Adrenal gland (tissue), 12 donors: ENCODE results near the gene PRIM2. TPM values are rescaled to one million over a fixed set of nuclear protein-coding genes. Genes with fewer than 3 reads are reported as not detected.

Source experiments
- DNase-seq, 7 donors: peaks; one replicate each; pipeline ENCODE4 v3.0.0-alpha.2; 2019 to 2020
- H3K27ac ChIP-seq, 5 donors: fragments of 200-600 bp; sonication (generic) in 4 of 5; 1 replicate in 3 of 5; 2 replicates in 2 of 5; pipeline versions ENCODE4 v1.5.1 to v1.8.0; 2016 to 2020; ENCODE audit warnings: mild to moderate bottlenecking in 1 of 5
- H3K27me3 ChIP-seq: fragments of 200-600 bp; 2 replicates; pipeline ENCODE4 v1.8.0; 2021
- H3K36me3 ChIP-seq, 2 donors: fragments of 200-600 bp; replicated peaks in 1 of 2; 1 replicate in 1 of 2; 2 replicates in 1 of 2; pipeline versions ENCODE4 v1.5.1 to v1.8.0; 2018 to 2022
- H3K4me1 ChIP-seq, 2 donors: fragments of 200-600 bp; replicated peaks in 1 of 2; 1 replicate in 1 of 2; 2 replicates in 1 of 2; pipeline versions ENCODE4 v1.5.1 to v1.8.0; 2018 to 2021
- H3K4me3 ChIP-seq, 4 donors: fragments of 200-600 bp; sonication (generic) in 3 of 4; one replicate each; pipeline ENCODE4 v1.5.1; 2016 to 2018
- H3K9me3 ChIP-seq, 3 donors: fragments of 200-600 bp; sonication (generic) in 1 of 3; replicated peaks in 1 of 3; 1 replicate in 2 of 3; 2 replicates in 1 of 3; pipeline versions ENCODE4 v1.5.1 to v1.8.0; 2016 to 2021
- POLR2A ChIP-seq, 2 donors: fragments of 450-650 bp; IDR thresholded peaks; one replicate each; pipeline ENCODE4 v1.6.1; 2017; ENCODE audit warnings: antibody characterized with exemption in 2 of 2, mild to moderate bottlenecking in 2 of 2, moderate library complexity in 1 of 2
- WGBS, 4 donors: extraction: QIAGEN DNeasy Blood & Tissue Kit in 2 of 4; methylation state at CpG; one replicate each; pipeline versions ENCODE4 v1.1.5 to v1.1.7; 2013 to 2017; 5-methylcytosine and 5-hydroxymethylcytosine counted together
- intact Hi-C, 2 donors: fragments of 100-400 bp; cut with DNase I; formaldehyde crosslinking; loops; one replicate each; pipeline versions ENCODE4 v1.14.1 to v1.15.0; 2022 to 2023
- polyA plus RNA-seq, 3 donors: library from polyadenylated mRNA; stranded (reverse); fragments of 200-250 nt in 2 of 3; fragments of 350-450 nt in 1 of 3; fragmentation: Illumina TruSeq in 1 of 3; extraction: RNeasy Lipid Tissue Mini Kit (QIAGEN cat#74804) in 1 of 3; gene quantifications; one replicate each; pipeline ENCODE4 v1.2.3, GENCODE V29; 2013 to 2014
- total RNA-seq, 9 donors: library from RNA; depleted of rRNA in 4 of 9; stranded (reverse); fragments of >200 nt in 4 of 9; fragments of 120-200 nt in 1 of 9; fragmentation: NEBNext Ultra II Directional in 1 of 9; extraction: Animal tissue kit (Norgen Biotek cat#: 25700) in 1 of 9; gene quantifications; one replicate each; pipeline versions ENCODE4 v1.1.0 to v1.2.4, GENCODE V29; 2013 to 2023
- TF ChIP-seq, protein P1 (sequence below), 6 experiments: fragments of 450-650 bp in 4 of 6; fragments of 200-600 bp in 2 of 6; sonication (generic) in 1 of 6; IDR thresholded peaks; 1 replicate in 5 of 6; 2 replicates in 1 of 6; pipeline versions ENCODE4 v1.5.1 to v1.8.0; 2016 to 2021; ENCODE audit warnings: antibody characterized with exemption in 6 of 6, mild to moderate bottlenecking in 2 of 6, moderate library complexity in 1 of 6
- donor health status: healthy with polysubstance abuse.
- donor health status: Bipolar disorder and iron deficiency.
- donor health status: DM: yes; HTN: yes; CAD: no.
- donor health status: DM: no; HTN: no; CAD: no.
- donor health status: DM: no; HTN: no; CAD: no.
- donor health status: DM: yes; HTN: yes; CAD: no.

PRIM2 gene
- total and polyA plus RNA-seq, 12 donors = 2.4 to 15.8 (median 5.9) TPM

DNA sequence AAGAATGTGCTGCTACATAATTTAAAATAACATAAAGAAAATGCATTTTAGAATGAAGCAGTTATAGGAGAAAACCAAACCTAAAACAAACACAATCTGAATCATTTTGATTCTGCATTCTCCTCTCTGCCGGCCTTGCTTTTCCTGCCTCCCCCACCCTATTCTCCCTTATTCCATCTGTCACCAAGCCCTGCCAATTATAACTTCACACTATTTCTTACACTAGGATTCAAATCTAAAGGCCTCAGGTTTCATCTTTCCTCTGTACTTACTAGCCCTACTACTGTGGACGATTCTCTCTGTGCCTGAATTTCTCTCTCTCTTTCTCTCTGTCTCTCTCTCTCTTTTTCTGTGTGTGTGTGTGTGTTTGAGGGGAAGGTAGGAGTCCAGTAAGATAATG lies 18.7 kb upstream of the PRIM2 start:
- no peak overlapping the region for H3K27ac ChIP-seq
- no peak for TF ChIP-seq POLR2A (IDR thresholded peaks at IDR 0.05)
- TF ChIP-seq, protein P1, sequence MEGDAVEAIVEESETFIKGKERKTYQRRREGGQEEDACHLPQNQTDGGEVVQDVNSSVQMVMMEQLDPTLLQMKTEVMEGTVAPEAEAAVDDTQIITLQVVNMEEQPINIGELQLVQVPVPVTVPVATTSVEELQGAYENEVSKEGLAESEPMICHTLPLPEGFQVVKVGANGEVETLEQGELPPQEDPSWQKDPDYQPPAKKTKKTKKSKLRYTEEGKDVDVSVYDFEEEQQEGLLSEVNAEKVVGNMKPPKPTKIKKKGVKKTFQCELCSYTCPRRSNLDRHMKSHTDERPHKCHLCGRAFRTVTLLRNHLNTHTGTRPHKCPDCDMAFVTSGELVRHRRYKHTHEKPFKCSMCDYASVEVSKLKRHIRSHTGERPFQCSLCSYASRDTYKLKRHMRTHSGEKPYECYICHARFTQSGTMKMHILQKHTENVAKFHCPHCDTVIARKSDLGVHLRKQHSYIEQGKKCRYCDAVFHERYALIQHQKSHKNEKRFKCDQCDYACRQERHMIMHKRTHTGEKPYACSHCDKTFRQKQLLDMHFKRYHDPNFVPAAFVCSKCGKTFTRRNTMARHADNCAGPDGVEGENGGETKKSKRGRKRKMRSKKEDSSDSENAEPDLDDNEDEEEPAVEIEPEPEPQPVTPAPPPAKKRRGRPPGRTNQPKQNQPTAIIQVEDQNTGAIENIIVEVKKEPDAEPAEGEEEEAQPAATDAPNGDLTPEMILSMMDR (IDR thresholded peaks at IDR 0.05) = no peak
- no peak overlapping the region for H3K4me3 ChIP-seq
- no peak for DNase-seq
- intact Hi-C loops = no loop called here
- no peaks in the 10 kb centered on the region for H3K9me3 ChIP-seq
- WGBS, 4 donors = 71 to 86% (median 77%) methylated on average over 2 of the region's 2 CpGs
- no peaks in the 10 kb centered on the region for H3K36me3 ChIP-seq
- no peaks in the 10 kb centered on the region for H3K4me1 ChIP-seq
- no peaks in the 10 kb centered on the region for H3K27me3 ChIP-seq

DNA sequence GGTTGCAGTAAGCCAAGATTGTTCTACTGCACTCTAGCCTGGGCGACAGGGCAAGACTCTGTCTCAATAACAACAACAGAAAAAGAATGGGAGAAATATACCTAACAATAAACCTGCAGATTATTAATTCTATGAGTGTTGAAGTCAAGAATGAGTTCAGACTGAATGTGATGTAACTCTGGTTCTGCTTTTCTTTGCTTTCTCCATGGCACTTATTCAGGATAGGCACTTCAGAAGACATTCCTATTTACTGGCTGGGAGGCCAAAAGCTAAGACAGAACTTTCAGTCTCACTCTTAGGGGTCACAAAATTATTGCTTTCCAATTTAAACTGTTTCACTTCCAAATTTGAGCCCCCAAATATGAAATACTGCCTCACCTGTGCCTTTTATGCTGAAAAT lies 15.7 kb upstream of the PRIM2 start:
- no peak overlapping the region for H3K27ac ChIP-seq
- no peaks in the 10 kb centered on the region for H3K9me3 ChIP-seq
- intact Hi-C loops = no loop called here
- peaks cover 0 to 7% of the 10 kb centered on the region in 2 donors for H3K4me1 ChIP-seq
- TF ChIP-seq POLR2A (IDR thresholded peaks at IDR 0.05) = no peak
- TF ChIP-seq, protein P1 (IDR thresholded peaks at IDR 0.05) = no peak
- 83 to 100% (median 91%) methylated on average over 1 of the region's 1 CpG for WGBS, 4 donors
- H3K36me3 ChIP-seq = no peaks in the 10 kb centered on the region
- H3K27me3 ChIP-seq = no peaks in the 10 kb centered on the region
- DNase-seq = no peak
- H3K4me3 ChIP-seq = no peak overlapping the region

DNA sequence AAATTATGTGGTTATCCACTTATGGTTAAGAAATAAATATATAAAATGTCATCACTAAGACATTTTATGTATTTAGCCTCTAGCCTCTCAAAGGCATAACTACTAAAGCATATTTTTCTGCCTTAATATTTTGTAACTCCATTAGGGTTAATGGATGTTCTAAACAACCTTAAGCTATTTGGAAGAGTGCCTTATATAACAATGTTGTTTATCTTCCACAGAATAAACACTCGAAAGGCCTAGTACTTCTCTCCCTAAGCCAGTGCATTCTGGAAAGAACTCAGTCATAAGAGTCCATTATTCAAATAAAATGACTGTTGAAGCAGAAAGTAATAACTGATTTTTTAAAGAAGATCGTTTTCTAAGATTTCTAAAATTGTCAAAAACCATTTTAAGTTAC lies 15.0 kb upstream of the PRIM2 start:
- WGBS, 4 donors = 53 to 65% (median 59%) methylated on average over 2 of the region's 2 CpGs

DNA sequence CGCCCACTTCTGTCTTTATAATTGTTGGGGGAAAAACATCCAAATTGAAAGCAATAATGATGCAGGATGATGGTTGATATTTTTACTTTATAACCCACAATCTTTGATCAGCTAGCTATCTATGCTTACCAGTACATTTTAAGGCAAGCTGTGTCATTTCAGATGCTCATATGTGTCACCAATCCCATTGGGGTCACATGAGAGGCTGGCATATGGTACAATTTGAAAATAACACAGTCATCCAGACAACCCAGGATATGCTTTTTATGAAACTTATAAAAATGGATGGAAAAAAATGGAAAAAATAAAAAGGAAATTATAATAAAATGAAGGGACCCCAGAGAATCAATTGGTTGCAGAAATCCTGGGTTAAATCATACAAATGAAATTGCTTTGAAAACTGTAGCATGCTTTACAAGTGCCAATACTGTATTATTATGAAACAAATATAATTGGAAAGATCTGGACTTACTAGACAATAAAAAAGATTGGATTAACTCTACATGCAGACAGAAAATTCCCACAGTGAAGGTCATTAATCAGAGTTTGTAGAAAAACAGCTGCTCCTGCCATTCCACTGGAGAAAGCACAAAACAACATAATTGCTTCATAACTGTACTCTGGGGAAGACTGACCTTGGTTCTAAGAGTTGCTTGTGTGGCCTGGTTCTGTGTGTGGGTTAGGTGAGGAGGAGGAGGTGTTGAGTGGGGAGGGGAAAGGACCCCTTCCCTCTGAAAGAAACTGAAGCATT lies 13.3 kb upstream of the PRIM2 start:
- H3K27ac ChIP-seq = peak overlapping the region in 1 of 5 donors; percentile 49
- no peak overlapping the region for H3K4me3 ChIP-seq
- H3K9me3 ChIP-seq = no peaks in the 10 kb centered on the region
- TF ChIP-seq POLR2A (IDR thresholded peaks at IDR 0.05) = no peak
- TF ChIP-seq, protein P1 (IDR thresholded peaks at IDR 0.05) = no peak
- no peaks in the 10 kb centered on the region for H3K36me3 ChIP-seq
- no peaks in the 10 kb centered on the region for H3K27me3 ChIP-seq
- DNase-seq = peak in 1 of 7 donors; percentile 12
- WGBS, 4 donors = 88 to 100% (median 96%) methylated on average over 1 of the region's 1 CpG
- H3K4me1 ChIP-seq = peaks cover 0 to 7% of the 10 kb centered on the region in 2 donors
- intact Hi-C loops = no loop called here

More for the DNA sequence above, 15.0 kb upstream of the PRIM2 start:
- H3K27me3 ChIP-seq = no peaks in the 10 kb centered on the region
- no peak for TF ChIP-seq POLR2A (IDR thresholded peaks at IDR 0.05)
- TF ChIP-seq, protein P1 (IDR thresholded peaks at IDR 0.05) = no peak
- peaks cover 0 to 7% of the 10 kb centered on the region in 2 donors for H3K4me1 ChIP-seq
- intact Hi-C loops = no loop called here
- no peak overlapping the region for H3K27ac ChIP-seq
- no peak for DNase-seq
- H3K4me3 ChIP-seq = no peak overlapping the region
- no peaks in the 10 kb centered on the region for H3K9me3 ChIP-seq
- no peaks in the 10 kb centered on the region for H3K36me3 ChIP-seq
